ENCODE measurements around the gene NDOR1.

NDOR1 gene

DNA sequence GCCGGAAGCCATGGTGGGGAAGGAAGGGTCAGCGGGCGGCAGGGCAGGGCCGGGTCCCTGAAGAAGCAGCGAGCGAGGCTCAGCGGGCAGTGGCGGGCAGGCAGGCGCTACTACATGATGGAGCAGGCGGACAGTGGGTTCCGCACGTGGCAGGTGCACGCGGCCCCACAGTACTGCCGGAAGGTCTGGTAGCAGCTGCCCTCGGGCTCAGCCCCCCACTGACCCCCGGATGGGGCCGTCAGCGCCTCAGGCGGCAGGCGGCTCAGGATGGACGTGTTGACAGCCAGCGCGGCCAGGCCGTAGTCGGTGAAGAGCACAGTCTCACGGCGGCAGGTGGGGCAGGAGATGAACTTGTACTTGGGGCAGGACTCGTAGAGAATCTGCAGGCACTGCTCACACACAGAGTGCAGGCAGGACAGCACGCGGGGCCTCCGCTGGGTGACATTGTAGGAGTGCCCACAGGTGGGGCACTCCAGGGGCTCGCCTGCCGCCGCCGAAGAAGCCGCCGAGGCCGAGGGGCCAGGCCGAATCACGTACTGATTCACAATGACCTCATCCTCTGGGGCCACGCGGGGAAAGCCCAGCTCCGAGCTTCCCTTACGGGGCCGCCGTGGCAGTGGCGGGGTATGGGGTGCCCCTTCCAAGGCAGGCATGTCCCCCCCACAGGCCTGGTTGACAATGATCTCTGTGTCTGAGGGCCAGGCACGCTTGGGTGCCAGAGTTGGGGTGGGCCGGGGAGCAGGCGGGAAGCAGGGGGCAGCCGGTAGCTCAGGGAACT, 15.0 kb downstream of the NDOR1 start:
- Histone ChIP-seq H3K4me3 (ENCODE audit: low read depth in 1 of 2, low read length in 2 of 2) (no peak overlapping the region), H3K9ac (ENCODE audit: low read length) (no peak overlapping the region), H3K27ac (ENCODE audit: low read depth, low read length) (no peak overlapping the region), H3K4me1 (ENCODE audit: insufficient read depth, low read length) (peaks cover 5% of the 10 kb centered on the region), H3K27me3 (ENCODE audit: control insufficient read depth in 1 of 2, insufficient read depth in 2 of 2, low read length in 2 of 2) (no peaks in the 10 kb centered on the region), H3K36me3 (ENCODE audit: insufficient read depth, low read length) (no peaks in the 10 kb centered on the region), H3K9me3 (ENCODE audit: low read length) (no peaks in the 10 kb centered on the region)

DNA sequence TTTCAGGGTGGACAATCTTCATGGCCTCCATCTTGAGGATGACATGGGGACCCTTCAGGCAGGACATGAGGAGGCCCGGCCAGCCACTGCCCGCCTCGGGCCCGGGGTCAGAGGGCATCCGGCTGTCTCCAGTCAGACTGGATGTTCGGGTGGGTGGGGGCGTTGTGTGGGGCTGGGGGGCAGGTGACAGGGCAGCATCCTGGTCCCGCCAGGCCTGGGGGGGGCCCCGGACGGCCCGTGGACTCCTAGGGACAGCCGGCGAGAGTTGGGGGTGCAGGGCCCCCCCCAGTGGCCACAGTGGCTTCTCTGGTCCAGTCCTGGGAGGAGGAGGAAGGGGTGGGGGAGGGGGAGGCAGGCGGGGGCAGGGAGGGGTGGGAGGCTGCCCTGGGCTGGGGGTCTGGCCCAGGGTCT, 15.6 kb downstream of the NDOR1 start:
- Histone ChIP-seq H3K36me3 (ENCODE audit: insufficient read depth, low read length) (no peaks in the 10 kb centered on the region), H3K27ac (ENCODE audit: low read depth, low read length) (no peak overlapping the region), H3K9ac (ENCODE audit: low read length) (no peak overlapping the region), H3K9me3 (ENCODE audit: low read length) (no peaks in the 10 kb centered on the region), H3K27me3 (ENCODE audit: control insufficient read depth in 1 of 2, insufficient read depth in 2 of 2, low read length in 2 of 2) (no peaks in the 10 kb centered on the region), H3K4me1 (ENCODE audit: insufficient read depth, low read length) (peaks cover 5% of the 10 kb centered on the region), H3K4me3 (ENCODE audit: low read depth in 1 of 2, low read length in 2 of 2) (no peak overlapping the region)

DNA sequence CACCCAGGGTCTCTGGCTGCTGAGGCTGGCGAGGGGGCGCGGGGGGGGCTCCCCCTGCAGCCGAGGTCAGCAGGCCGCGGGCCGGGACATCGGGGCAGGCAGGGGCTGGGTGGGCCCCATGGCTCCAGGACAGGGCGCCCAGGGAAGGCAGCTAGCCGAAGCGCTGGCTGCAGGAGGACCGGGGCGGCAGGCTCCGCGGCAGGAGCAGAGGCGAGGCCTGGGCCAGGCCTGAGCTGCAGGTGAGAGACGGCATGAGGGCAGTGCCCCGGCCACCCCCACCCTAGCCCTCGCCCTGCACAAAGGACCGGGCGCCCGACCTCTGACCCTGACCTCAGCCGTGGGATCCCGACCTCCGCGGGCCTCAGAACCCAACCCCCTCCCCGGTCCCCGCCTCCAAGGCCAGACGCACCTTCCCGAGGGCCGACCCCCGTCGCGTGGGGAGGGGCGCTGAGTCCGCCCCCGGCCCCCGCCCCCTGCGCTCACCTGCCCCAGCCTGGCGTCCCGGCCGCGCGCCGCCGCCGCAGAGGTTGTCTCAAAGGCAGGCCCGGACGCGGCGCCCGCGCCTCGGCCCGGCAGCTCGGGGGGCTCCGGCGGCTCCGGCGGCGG, 16.1 kb downstream of the NDOR1 start:
- H3K4me3 ChIP-seq (ENCODE audit: low read depth in 1 of 2, low read length in 2 of 2) = peak overlapping the region in 1 of 2 donors; percentile 31
- no peaks in the 10 kb centered on the region for H3K36me3 ChIP-seq (ENCODE audit: insufficient read depth, low read length)
- H3K9ac ChIP-seq (ENCODE audit: low read length) = no peak overlapping the region
- H3K4me1 ChIP-seq (ENCODE audit: insufficient read depth, low read length) = peaks cover 5% of the 10 kb centered on the region
- no peak overlapping the region for H3K27ac ChIP-seq (ENCODE audit: low read depth, low read length)
- no peaks in the 10 kb centered on the region for H3K9me3 ChIP-seq (ENCODE audit: low read length)
- H3K27me3 ChIP-seq (ENCODE audit: control insufficient read depth in 1 of 2, insufficient read depth in 2 of 2, low read length in 2 of 2) = no peaks in the 10 kb centered on the region

DNA sequence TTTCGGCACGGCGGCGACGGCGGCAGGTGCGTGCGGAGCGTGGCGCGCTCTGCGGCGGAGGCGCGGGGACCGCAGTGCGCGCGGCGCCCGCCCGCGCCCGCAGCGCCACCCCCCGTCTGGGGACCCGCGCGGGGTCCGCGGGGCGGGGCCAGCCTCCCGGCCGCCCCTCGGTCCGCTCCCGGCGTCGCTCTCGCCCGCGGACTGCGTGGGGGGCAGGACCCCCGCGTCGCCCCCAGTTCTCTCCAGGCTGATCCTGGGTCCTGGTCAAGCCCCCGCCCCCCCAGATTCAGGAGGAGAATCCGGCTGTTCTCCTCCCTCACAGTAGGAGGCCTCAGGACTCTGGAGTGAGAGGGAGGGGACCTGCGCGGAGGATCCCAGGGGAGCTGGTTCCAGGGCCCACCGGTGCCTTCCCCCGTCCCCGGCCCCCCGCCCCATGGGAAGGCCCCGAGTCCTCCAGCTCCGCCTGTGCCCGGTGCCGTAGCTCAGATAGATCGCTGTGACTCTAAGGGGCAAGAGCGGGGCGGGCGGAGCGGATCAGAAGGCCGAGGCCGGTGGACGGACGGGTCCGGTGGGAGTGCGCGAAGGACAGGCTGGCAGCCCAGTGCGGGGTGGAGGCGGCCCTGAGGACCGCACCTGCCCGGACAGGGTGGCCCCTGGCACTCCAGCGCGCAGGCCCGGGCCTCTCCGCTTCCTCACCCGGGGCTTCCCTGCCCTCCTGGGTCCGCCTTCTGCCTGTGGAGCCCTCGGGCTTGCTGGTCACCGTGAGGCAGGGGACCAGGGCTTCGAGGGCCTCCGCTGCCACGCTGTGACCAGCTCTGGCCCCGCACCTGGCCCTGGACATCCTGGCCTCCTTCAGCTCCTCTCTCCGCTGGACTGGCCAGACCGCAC, 16.9 kb downstream of the NDOR1 start, which contains the start of gene RNF208:
RNF208 (minus strand) TSS at position 51 of the 888 bp plus-strand sequence. CDS start 1,028 bp downstream, outside the sequence.
- Histone ChIP-seq H3K9ac (ENCODE audit: low read length) (peak within 1 kb of the TSS; percentile 25), H3K27me3 (ENCODE audit: control insufficient read depth in 1 of 2, insufficient read depth in 2 of 2, low read length in 2 of 2) (peaks cover 0 to 8% of the 10 kb centered on the region in 2 donors), H3K27ac (ENCODE audit: low read depth, low read length) (peak within 1 kb of the TSS; percentile 75), H3K36me3 (ENCODE audit: insufficient read depth, low read length) (no peaks in the 10 kb centered on the region), H3K9me3 (ENCODE audit: low read length) (no peaks in the 10 kb centered on the region), H3K4me3 (ENCODE audit: low read depth in 1 of 2, low read length in 2 of 2) (peak within 1 kb of the TSS; percentile 71 to 73), H3K4me1 (ENCODE audit: insufficient read depth, low read length) (peaks cover 5% of the 10 kb centered on the region)

DNA sequence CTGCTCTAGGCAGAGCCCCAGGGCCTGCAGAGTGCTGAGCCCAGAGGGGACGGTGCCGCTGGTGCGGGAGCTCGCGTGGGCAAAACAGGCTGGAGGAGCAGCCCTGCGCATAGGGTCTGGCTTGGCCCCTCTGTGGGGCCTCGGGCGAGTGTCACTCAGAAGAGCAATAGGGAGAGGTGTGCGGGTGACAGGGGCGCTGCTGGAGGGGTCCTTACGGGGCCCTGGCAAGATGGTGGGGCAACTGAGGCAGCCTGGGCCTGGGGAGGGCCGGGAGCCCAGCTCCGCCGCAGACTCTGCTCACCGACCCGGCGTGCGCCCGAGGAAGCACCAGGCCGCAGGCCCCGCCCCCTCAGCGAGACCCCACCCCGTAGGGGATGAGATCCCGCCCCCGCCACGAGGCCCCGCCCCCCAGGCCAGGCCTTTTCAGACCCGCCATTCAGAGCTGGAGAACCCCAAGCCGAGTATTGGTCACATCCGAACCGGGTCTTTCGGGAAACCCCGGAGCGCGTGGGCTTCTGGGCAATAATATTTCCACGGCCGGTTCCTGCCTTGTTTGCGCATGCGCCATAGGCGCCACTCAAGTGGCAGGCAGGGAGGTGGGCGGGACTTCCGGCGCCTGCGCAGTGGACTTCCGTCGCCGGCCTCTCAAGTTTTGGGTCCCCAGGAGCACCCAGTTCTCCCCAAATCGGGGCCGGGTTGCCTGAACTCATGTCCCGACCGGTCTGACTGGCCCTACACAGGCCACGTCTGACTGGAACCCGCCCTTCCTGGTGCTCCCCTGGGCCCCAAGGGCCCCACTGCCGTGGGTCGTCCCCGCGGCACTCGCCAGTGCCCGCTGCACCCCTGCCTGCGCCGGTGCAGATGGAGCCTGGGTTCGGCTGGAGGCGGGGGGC, 17.8 kb downstream of the NDOR1 start:
- peak overlapping the region; percentile 78 for H3K9ac ChIP-seq (ENCODE audit: low read length)
- H3K27ac ChIP-seq (ENCODE audit: low read depth, low read length) = peak overlapping the region; percentile 86
- peaks cover 5% of the 10 kb centered on the region for H3K4me1 ChIP-seq (ENCODE audit: insufficient read depth, low read length)
- H3K27me3 ChIP-seq (ENCODE audit: control insufficient read depth in 1 of 2, insufficient read depth in 2 of 2, low read length in 2 of 2) = peaks cover 0 to 14% of the 10 kb centered on the region in 2 donors
- H3K4me3 ChIP-seq (ENCODE audit: low read depth in 1 of 2, low read length in 2 of 2) = peak overlapping the region; percentile 73 to 84
- no peaks in the 10 kb centered on the region for H3K9me3 ChIP-seq (ENCODE audit: low read length)
- H3K36me3 ChIP-seq (ENCODE audit: insufficient read depth, low read length) = no peaks in the 10 kb centered on the region

DNA sequence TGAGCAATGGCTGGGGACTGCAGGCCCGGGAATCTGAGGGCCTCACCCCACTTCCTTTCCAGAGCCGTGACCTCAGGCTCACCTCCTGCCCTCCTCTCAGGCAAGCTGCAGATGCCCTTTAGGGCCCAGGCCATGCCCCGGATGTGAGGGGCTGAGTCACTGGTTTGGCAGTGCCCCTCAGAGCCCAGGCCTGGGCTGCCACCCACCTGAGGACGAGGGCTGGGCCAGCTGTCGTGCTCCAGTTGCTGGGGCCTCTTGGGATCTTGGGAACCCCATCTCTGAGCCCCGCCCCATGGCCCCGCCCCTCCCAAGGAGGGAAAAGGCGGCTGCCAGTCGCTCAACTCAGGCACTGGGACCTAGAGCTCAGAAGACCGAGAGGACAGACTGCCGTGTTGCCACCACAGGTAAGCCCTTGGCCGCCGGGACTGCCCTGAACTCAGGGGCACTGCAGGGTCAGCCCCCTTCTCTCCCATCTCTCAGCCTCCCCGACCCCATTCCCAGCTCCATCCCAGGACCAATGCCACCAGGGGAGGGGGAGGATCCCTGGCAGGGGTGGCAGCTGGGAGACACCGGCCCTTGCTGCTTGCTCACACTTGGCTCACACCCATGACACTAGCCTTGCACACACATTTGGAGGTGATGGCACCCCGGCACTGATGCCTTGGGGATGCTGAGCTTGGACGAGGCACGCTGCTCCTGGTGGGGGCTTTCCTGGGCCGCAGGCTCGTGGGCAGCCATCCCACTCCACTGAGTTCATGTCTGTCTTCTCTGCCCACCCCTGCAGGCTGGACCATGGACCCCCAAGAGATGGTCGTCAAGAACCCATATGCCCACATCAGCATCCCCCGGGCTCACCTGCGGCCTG, 19.6 kb downstream of the NDOR1 start, which contains the start of gene CYSRT1:
CYSRT1 (plus strand) TSS at position 345 of the 865 bp plus-strand sequence; CDS start at position 793, 448 bp downstream.
- Histone ChIP-seq H3K9me3 (ENCODE audit: low read length) (no peaks in the 10 kb centered on the region), H3K9ac (ENCODE audit: low read length) (peak within 1 kb of the TSS; percentile 78), H3K27ac (ENCODE audit: low read depth, low read length) (peak within 1 kb of the TSS; percentile 86), H3K4me1 (ENCODE audit: insufficient read depth, low read length) (peaks cover 5% of the 10 kb centered on the region), H3K4me3 (ENCODE audit: low read depth in 1 of 2, low read length in 2 of 2) (peak within 1 kb of the TSS; percentile 73 to 84), H3K36me3 (ENCODE audit: insufficient read depth, low read length) (no peaks in the 10 kb centered on the region), H3K27me3 (ENCODE audit: control insufficient read depth in 1 of 2, insufficient read depth in 2 of 2, low read length in 2 of 2) (peaks cover 0 to 31% of the 10 kb centered on the region in 2 donors)

DNA sequence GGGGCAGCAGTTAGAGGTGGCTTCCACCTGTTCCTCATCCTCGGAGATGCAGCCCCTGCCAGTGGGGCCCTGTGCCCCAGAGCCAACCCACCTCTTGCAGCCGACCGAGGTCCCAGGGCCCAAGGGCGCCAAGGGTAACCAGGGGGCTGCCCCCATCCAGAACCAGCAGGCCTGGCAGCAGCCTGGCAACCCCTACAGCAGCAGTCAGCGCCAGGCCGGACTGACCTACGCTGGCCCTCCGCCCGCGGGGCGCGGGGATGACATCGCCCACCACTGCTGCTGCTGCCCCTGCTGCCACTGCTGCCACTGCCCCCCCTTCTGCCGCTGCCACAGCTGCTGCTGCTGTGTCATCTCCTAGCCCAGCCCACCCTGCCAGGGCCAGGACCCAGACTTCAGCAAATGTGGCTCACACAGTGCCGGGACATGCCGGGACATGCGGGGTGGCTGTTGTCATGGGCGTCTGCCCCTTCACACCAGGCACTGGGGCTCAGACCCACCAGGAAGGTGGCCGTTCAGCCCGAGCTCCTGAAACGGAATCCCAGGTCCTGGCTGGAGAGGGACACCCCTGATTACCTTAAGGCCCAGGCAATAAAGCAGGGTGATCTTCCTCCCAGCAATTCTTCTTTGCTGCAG, 20.3 kb downstream of the NDOR1 start:
- H3K9me3 ChIP-seq (ENCODE audit: low read length) = no peaks in the 10 kb centered on the region
- no peak overlapping the region for H3K27ac ChIP-seq (ENCODE audit: low read depth, low read length)
- no peaks in the 10 kb centered on the region for H3K36me3 ChIP-seq (ENCODE audit: insufficient read depth, low read length)
- H3K27me3 ChIP-seq (ENCODE audit: control insufficient read depth in 1 of 2, insufficient read depth in 2 of 2, low read length in 2 of 2) = peaks cover 3 to 38% of the 10 kb centered on the region in 2 donors
- H3K4me3 ChIP-seq (ENCODE audit: low read depth in 1 of 2, low read length in 2 of 2) = no peak overlapping the region
- H3K4me1 ChIP-seq (ENCODE audit: insufficient read depth, low read length) = peaks cover 5% of the 10 kb centered on the region
- H3K9ac ChIP-seq (ENCODE audit: low read length) = no peak overlapping the region

DNA sequence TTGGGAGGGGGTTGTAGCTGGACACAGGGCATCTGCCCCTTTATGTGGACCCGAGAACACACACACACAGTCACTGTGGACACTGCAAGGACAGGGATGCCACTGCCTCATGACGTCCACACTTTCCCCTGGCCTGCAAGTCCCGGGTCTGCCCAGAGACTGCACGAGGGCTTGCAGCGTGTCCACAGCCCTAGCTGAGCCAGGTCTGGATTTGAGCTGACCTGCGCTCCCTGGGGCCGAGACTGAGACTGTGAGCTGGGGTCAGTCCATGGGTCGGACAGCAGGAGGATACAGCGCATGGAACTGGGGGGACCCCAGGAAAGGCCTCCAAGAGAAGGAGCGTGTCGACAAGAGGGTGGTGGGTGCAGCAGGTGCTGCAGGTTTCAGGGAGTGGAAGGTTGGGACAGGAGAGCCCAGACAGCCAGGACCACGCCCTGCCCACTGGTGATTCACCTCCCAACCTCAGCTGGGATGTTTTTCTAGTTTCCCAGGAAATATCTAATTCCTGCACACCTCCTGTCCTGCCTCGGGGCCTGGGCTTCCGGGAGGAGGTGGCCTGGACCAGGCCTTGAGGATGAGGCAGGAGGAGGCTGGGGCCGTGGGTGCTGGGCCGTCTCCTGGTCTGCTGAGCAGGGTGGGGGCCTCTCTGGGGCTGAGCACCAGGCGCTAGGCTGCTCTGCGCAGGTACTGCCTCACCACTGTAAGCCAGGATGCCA, 21.0 kb downstream of the NDOR1 start:
- Histone ChIP-seq H3K4me1 (ENCODE audit: insufficient read depth, low read length) (peaks cover 5% of the 10 kb centered on the region), H3K27me3 (ENCODE audit: control insufficient read depth in 1 of 2, insufficient read depth in 2 of 2, low read length in 2 of 2) (peaks cover 4 to 45% of the 10 kb centered on the region in 2 donors), H3K36me3 (ENCODE audit: insufficient read depth, low read length) (no peaks in the 10 kb centered on the region), H3K4me3 (ENCODE audit: low read depth in 1 of 2, low read length in 2 of 2) (no peak overlapping the region), H3K27ac (ENCODE audit: low read depth, low read length) (no peak overlapping the region), H3K9ac (ENCODE audit: low read length) (no peak overlapping the region), H3K9me3 (ENCODE audit: low read length) (no peaks in the 10 kb centered on the region)

DNA sequence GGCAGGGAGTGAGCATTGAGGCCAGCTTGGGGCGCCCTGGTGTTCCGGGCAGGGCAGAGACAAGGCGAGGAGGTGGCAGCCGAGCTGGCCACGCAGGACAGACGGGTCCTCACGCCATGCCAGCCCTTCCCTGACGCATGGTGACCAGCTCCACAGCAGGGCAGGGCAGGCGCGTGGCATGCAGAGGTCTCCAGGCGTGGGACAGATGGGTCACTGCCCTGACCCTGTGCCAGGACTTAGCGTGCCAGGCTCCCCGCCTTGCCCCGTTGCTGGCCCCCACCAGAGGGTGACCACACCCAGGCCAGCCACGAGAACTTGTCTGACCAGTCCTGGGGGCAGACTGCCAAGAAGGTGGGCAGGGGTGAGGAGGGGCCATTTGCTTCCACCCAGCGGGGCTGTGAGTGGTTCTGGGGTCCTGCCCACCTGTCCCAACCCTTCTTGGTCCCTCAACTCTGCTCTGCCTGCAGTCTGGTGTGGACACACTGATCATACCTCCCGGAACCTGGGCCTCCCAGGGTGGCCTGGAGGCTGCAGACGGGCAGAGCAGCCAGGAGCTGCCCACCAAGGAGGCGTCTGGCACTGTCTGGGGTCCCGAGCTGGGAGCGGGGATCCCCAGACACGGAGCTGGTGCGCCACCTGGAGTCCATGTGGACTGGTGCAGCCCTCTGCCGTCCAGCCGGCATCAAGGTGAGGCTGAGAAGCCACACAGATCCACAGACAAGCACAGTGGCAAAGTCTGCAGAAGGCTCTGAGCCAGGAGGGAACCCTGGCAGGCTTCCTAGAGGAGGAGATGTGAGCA, 21.8 kb downstream of the NDOR1 start, which contains the start of gene RNF224:
RNF224 (plus strand) TSS at position 449 of the 799 bp plus-strand sequence. CDS start 834 bp downstream, outside the sequence.
- Histone ChIP-seq H3K4me3 (ENCODE audit: low read depth in 1 of 2, low read length in 2 of 2) (no peak within 1 kb of the TSS), H3K27ac (ENCODE audit: low read depth, low read length) (no peak within 1 kb of the TSS), H3K4me1 (ENCODE audit: insufficient read depth, low read length) (peaks cover 5% of the 10 kb centered on the region), H3K36me3 (ENCODE audit: insufficient read depth, low read length) (no peaks in the 10 kb centered on the region), H3K27me3 (ENCODE audit: control insufficient read depth in 1 of 2, insufficient read depth in 2 of 2, low read length in 2 of 2) (peaks cover 4 to 52% of the 10 kb centered on the region in 2 donors), H3K9ac (ENCODE audit: low read length) (no peak within 1 kb of the TSS), H3K9me3 (ENCODE audit: low read length) (no peaks in the 10 kb centered on the region)

Measured in muscle layer of colon (tissue), 2 donors.